NCI-H345 (cell line): ENCODE measurements around the gene ELAC1.

Source experiments
- DNase-seq: peaks from one replicate; lab custom pipeline; 2025; lab: John Stamatoyannopoulos, UW

Gene ELAC1

DNA sequence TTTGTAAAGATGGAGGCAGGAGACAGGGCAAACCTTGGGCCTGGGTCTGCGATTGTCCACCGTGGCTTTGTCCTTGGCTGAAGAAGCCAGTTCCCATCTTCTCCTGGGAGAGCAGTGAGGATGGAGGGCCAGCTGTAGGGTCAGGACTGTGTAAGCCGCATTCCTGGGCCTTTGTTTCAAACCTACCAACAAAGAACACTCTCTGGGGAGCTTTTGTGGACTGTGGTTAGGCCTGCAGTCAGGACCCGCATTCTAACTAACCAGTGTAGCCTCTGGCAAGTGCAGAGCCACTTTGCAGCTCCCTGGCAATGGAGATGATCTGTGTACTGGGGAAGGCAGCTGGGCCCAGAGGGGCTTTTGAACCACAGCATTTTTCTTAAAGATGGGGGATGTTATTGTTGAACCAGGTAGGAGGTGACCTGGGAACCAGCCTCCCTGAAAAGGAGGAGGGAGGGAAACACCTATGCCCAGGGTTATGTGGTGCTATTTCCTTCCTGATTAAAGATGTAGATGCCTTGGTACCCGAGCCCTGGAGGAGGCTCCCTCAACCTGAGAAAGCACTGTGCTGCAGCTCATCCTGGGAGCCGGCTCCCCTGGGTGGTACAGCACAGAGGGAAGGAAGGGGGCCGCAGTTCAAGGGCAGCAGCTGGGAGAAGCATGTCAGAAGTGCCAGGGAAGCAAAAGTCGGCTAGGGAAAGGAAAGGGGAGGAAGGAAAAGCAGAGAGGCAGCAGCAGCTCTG, 49.5 kb downstream of the ELAC1 start:
- no peak for DNase-seq

DNA sequence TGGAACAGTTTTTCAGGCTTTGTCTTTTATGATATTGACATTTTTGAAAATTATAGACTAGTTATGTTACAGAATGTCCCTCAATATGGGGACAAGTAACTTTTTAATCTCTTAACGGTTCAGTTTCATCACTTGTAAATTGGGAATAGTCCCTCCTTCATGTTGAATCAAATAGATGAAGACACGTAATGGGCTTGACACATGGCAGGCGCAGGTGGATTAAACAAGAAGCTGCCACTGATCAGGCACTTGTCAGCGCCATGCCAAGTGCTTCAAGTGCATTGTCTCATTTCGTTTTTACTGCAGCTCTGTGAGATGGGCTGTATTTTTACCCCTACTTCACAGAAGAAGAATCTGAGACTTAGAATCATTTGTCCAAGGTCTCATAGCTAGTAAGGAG, 52.7 kb downstream of the ELAC1 start:
- DNase-seq = no peak

DNA sequence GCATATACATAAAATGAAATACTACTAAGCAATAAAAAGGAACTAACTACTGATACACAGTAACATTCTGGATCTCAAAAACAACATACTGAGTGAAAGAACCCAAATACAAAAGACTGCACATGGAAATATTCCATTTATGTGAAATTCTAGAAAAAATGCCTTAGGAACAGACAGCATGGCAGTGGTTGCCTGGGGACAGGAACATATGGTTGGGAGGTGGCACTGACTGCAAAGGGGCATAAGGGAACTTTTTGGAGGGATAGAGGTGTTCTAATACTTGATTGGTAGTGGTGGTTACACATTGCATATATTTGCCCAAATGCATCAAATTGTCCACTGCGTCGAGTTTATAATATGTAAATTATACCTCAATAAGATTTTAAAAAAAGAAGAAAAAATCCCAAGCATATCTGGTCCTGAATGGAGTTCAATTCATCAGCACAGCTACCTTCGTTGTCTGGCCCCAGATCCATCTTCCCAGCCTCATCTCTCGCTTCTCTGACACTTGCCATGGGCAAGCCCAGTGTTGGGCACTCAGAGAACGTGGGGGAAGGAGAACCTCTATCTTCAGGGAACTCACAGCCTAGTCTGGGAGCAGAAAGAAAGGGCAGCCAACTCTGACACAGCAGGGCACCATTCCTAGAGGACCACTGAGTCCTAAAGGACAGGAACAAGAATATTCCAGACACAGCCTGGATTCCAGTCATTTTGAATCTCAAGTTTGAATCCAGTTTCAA, 53.6 kb downstream of the ELAC1 start:
- DNase-seq = no peak

DNA sequence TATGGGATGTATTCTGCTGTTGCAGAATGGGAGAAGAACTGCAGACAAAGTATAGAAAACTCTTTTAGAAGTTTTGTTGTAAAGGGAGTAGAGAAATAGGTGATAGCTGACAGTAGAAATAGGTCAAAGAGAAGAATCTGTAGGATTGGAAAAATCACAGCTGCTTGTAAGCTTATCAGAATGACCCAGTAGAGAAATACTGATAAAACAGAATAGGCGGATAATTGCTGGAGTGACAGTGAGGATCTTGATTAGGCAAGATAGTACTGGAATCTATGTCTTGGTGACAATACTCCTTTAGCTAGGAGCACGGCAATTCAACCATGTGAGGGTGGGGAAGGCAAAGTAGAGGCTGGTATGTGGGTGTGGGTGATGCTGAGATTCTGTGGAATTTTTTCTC, 57.7 kb downstream of the ELAC1 start:
- DNase-seq = no peak

DNA sequence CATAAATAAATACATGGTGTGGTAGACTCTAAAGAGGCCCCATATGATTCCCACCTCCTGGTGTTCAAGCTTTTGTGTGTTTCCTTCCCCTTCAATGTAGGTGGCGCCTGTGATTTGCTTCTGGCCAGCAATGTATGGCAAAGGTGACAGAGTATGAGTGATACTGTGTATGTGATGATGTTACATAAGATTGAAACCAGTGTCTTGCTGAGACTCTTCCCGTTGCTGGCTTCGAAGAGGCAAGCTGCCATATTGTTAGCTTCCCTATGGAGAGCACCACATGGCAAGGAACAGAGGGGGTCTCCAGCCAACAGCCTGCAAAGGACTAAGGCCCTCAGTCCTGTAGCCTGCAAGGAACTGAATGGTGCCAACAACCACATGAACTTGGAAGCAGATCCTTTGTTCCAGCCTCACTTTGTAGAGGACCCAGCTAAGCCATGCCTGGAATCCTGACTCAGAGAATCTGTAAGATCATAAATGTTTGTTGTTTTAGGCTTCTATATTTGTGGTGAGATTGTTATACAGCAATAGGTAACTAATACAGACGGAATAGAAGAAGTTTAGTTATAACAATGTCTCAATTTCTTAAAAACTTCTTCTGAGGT, 60.5 kb downstream of the ELAC1 start:
- DNase-seq = peak; percentile 28

DNA sequence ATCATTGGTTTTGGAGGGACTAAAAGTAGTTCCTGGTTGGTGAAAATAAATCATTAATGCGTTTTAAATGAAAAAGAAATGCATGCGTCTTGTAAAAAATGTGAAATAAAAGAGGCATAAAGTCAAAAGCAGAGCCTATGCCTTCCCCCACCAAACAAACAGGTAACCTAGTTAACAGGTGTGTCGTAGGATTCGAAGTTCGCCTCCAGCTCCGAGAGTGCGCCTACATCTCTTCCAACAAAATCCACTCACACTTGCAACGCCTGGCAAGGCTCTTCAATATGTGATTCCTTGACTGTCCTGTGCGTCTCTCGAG, 61.5 kb downstream of the ELAC1 start:
- no peak for DNase-seq

DNA sequence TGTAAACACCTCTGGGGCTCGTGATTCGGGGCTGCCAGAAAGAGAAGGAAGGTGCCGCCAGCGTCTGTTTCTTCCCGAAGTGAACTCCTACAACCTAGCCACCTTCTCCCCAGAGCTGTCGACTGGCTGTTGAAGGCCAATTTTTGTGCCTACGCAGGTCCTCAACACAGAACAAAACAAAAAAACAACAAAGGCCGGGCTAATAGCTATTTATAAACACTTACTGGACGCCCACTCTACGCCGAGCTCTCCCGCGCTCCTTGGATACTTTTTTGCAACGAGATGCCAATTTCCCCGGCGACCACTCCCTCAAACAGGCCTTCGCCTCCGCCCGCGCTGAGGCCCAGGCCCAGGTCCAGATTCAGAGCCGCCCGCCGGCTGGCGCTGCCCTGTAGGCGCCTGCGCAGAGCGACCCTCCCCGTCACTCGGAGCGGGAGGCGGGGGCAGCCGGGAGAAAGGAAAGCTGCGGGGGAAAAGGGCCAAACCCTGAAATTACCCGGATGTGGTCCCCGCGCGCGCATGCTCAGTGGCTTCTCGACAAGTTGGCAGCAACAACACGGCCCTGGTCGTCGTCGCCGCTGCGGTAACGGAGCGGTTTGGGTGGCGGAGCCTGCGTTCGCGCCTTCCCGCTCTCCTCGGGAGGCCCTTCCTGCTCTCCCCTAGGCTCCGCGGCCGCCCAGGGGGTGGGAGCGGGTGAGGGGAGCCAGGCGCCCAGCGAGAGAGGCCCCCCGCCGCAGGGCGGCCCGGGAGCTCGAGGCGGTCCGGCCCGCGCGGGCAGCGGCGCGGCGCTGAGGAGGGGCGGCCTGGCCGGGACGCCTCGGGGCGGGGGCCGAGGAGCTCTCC, 62.1 kb downstream of the ELAC1 start, which contains the start of gene SMAD4:
Gene SMAD4 (plus strand): TSS at position 520 of the 843 bp plus-strand sequence. CDS start 16,834 bp downstream, outside the sequence.
- peak; percentile 96 for DNase-seq

DNA sequence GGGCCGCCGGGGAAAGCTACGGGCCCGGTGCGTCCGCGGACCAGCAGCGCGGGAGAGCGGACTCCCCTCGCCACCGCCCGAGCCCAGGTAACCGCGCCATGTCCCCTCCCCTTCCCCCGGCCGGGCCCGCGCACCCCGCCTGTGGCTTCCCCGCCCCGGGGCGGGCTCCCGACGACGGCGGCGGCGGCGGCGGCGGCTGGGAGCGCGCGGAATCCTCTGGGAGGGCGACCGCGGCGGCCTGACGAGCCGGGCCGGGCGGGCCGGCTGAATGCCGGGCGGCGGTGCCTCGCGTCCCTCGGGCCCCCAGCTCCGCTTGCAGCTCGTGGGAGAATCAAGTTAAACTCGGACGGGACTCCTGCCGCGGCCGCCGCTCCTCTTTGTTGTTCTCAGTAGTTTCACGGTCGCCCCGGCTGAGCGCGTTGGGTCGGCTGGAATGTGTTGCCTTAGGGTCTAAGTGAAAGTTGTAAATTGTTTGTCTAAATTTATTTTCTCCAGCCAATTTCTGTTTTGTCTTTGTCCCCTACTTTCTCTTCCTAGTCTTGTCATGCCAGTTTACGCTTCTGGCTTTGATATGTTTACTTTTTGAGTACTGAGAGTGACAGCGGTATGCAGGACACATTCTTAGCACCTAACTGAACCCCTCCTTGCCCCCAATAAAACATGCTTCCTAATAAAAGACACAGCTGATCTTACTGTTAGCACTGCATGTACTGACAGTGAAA, 62.9 kb downstream of the ELAC1 start:
- DNase-seq = peak; percentile 63

DNA sequence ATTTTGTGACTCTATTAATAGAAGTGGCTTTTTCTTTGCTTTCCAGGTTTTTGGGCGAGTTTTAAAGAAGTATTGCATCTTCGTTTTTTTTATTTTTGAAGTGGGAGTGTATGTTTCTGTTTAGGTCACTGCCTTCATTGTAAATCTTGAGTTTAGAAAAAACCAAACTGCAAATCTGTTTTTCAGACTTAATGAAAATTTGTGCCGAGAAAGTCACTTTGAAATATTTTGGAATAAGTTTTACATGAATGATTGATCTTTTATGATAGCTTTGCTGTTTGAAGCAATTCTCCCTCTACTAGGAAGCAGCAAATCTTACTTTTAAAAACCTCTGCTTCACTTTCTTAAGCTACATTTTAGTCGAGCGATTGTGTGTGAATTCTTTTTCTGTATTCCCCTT, 64.4 kb downstream of the ELAC1 start:
- no peak for DNase-seq

DNA sequence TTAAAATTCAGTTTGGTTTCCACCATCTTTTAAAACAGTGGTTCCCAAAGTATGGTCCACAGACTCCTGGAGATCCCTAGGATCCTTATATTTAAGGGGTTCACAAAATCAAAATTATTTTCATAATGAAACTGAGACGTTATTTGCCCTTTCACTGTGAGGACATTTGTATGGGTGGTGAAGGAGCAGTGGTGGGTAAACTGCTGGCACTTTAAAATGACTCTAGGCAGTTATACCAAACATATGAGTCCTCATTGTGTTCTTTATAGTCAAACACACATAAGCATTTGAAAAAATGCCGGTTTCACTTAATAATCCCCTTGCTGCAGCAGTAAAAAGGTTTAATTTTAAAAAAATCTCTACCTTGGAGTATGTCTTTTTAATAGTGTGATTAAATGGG, 69.4 kb downstream of the ELAC1 start:
- DNase-seq = no peak
